HG02885 (cell line): Measurements from ENCODE around the gene NETO2.
"Not testable (repeated sequence)": the region's sequence is repeated elsewhere in the genome, so short reads cannot be mapped to it uniquely, and the experiment has no call there.

ENCODE experiments used
- ATAC-seq: cut with Tn5 transposase; IDR thresholded peaks from one replicate; pipeline ENCODE4 v1.9.1; 2021; ENCODE audit warnings: mild to moderate bottlenecking; ENCODE audit not compliant: unreplicated experiment, poor library complexity

The NETO2 gene

DNA sequence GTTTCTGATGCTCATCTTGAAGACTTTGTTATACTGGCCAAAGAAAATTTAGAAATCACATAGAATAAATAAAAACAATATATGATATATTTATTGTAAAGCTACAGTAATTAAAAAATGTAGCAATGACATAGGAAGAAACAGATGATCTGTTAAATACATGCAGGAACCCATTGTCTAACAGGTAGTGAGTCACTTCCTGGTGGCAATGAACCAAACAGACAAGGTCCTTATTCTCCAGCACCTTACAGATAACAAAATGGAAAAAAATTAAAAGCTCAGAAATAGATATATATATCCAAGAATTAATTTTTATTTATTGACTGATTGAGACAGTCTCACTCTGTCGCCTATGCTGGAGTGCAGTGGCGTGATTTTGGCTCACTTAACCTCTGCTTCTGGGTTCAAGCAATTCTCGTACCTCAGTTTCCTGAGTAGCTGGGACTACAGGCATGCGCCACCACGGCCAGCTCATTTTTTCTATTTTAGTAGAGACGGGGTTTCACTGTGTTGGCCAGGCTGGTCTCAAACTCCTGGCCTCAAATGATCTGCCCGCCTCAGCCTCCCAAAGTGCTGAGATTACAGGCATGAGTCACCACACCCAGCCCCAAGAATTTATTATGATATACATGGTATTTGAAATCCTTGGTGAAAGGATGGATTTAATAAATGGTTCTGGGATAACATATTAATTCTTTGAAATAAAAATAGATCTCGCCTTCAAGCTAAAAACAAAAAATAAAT, 7.5 kb downstream of the NETO2 start:
- ATAC-seq: no peak

DNA sequence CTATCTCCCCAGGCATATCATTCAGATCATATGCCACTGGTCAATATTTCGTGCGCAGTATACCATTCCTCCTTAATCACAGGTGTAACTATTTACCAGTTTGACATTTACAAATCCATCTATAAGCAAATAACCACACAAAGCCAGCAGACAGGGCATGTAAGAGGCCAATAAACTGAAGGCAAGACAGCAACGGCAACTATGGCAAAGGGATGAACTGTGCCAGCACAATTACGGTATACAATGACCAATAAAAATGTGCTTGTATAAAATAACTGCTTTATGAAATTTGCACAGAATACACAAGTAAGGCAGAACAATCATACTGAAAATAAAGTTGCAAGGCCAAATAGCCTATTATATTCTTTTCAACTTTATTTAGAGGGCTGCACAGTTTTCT, 9.2 kb downstream of the NETO2 start:
- ATAC-seq: no peak

DNA sequence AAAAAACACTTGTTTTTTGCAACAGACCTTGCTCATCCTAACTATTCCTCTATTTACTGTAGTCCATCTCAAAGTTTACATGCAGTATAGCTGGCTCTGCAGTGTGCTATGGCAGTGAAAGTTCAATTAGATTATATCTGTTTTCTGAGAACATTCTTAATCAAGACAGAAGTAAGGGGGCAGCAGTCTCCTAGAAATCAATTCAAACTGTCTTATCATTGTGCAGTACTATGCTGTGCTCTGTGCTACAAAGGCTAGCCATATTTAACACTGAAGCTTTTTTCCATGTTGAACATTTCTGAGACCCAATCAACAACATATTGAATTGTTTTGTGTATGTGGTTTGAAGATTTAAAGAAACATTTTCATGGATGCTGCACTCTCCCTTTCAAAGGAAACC, 11.4 kb downstream of the NETO2 start:
- no peak for ATAC-seq

DNA sequence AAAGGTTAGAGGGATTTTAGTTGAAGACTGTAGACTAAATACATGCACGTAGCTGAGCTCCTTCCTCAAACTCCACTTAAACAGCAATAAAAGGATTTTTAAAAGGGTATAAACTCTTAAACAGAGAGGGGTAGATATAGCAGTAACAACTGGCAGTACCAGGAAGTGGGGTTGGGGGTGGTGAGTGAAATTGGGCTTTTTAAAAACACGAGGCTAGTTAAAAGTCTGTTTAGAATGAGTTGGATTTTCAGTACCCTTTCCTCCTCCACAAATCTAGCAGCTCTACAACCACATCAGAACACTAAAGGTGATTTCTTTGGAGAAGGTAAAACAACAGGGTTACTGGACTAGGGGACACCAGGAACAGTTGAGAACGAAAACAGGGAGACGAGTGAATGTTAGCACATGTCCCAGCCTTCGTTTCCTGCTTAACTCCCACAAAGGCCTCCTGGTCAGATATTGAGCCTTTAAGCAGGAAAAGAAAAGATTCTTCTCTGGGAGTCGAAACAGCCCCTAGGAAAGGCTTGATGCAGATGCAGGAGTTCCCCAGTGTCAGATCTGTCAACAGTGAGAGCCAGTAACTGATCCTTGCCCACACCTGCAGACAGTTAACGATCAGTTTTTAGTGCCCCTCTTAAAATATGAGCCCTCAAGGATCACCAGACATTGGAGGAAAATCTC, 13.8 kb downstream of the NETO2 start:
- no peak for ATAC-seq

DNA sequence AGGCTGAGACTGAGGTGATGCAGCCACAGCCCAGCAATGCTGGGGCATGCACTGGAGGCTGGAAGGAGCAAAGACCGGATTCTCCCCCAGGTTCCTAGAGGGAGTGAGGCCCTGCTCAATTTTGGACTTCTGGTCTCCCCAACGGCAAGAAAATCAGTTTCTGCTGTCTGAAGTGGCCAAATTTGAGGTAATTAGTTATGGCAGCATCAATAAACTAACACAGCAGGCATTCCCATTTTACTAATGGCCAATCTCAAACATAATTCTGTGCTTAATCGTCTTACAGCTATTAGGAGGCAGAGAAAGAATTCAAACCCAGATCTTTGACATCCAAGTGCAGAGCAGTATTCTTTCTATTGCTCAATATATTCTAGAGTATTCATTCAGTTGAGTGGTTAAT, 16.2 kb downstream of the NETO2 start:
- ATAC-seq: no peak

DNA sequence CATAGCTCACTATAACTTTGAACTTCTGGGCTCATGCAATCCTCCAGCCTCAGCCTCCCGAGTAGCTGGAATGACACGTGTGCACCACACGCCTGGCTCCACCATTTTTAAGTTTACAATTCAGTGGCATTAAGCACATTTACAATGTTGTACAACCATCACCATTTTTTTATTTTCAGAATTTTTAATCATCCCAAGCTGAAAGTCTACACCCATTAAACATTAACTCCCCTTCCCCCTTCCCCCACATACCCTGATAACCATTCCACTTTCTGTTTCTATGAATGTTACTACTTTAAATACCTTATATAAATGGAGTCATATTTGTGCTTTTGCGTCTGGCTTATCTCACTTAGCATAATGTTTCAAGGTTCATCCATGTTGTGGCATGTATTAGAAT, 18.0 kb downstream of the NETO2 start:
- no peak for ATAC-seq

DNA sequence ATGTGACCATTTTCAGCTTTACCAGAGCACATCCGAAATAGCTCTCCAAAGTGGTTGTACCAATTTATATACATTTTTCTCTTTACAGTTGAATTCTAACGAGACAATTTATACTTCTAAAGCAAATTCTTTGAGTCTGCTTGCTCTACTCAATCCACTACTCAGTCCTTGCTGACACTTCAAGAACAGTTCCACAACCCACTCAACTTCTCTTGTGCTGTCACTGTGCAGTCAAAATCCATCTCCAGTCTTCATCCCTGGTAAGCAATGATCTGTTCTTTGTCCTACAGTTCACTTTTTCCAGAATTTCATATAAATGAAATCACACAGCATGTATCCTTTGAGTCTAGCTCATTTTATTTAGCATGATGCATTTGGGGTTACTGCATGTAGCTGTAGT, 30.6 kb downstream of the NETO2 start:
- ATAC-seq: no peak

DNA sequence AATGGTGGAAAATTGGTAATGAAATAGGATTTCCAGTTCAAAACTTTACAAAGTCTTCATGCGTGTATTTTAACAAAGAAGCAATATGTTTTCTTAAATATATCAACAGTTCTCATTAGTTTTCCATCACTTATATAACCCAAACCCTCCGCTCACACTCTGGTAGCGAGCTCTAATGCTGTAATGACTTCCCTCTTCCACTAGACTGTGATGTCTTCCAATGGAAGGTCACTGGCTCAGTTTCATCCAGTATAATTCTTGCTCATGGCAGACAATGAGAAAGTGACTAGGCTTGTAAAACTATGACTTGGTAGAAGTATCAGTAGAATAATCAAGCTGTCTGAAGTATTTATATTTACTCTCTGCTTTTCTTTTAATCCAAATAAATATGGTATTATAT, 32.8 kb downstream of the NETO2 start:
- no peak for ATAC-seq

DNA sequence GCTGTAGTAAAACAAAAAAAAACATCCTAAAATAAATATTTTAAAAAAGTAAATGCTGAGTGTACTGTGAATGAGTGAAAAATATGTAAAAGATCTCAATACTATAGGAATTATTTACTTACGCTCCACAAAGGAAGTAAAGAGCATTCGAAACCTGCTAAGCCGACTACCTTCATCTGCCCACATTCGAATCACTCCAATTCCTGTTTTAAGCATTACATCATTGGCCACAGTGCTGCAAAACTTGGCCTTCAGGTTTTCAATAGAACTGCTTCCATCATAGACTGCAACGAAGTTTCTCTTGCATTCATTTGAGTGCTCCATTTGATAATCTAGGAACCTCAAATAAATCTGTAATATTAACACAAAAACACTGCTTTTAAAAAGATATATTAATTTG, 34.4 kb downstream of the NETO2 start:
- no peak for ATAC-seq

DNA sequence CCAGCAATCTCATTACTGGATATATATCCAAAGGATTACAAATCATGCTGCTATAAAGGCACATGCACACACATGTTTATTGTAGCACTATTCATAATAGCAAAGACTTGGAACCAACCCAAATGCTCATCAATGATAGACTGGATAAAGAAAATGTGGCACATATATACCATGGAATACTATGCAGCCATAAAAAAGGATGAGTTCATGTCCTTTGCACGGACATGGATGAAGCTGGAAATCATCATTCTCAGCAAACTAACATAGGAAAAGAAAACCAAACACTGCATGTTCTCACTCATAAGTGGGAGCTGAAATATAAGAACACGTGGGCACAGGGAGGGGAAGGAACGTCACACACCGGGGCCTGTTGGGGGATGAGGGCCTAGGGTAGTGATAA, 40.8 kb downstream of the NETO2 start:
- not testable (repeated sequence) for ATAC-seq

DNA sequence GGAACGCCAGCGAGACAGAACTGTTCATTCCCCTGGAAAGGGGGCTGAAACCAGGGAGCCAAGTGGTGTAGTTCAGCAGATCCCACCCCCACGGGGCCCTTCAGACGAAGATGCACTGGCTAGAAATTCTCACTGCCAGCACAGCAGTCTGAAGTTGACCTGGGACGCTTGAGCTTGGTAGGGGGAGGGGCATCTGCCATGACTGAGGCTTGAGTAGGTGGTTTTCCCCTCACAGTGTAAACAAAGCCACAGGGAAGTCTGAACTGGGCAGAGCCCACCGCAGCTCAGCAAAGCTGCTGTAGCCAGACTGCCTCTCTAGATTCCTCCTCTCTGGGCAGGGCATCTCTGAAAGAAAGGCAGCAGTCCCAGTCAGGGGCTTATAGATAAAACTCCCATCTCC, 46.6 kb downstream of the NETO2 start:
- not testable (repeated sequence) for ATAC-seq

DNA sequence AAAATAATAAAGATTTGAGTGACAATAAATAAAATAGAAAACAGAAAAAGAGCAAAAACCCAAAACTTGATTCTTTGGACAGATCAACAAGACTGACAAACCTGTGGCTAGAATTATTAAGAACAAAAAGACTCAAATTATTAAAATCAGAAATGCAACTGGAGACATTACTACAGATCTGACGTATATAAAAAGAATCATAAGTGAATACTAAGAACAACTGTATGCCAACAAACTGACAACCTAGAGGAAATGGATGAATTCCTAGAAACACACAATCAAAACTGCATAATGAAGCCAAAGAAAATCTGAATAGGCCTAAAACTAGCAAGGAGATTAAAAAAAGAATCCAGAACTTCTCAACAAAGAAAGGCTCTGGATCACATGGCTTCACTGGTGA, 47.4 kb downstream of the NETO2 start:
- ATAC-seq: no peak

DNA sequence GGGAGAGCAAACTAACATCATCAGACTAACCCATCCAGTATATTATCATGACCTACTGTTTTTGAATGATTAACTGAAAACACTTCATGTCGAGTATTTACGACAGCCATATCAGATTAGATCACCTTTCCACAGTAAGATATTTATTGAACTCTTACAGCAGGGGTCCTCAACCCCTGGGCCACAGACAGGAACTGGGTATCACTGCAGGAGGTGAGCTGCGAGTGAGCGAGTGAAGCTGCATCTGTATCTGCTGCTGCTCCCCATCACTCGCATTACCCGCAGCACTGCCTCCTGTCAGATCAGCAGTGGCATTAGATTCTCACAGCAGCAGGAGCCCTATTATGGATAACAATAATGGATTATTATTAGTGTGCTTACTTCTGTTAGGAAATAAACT, 59.5 kb downstream of the NETO2 start:
- no peak for ATAC-seq

DNA sequence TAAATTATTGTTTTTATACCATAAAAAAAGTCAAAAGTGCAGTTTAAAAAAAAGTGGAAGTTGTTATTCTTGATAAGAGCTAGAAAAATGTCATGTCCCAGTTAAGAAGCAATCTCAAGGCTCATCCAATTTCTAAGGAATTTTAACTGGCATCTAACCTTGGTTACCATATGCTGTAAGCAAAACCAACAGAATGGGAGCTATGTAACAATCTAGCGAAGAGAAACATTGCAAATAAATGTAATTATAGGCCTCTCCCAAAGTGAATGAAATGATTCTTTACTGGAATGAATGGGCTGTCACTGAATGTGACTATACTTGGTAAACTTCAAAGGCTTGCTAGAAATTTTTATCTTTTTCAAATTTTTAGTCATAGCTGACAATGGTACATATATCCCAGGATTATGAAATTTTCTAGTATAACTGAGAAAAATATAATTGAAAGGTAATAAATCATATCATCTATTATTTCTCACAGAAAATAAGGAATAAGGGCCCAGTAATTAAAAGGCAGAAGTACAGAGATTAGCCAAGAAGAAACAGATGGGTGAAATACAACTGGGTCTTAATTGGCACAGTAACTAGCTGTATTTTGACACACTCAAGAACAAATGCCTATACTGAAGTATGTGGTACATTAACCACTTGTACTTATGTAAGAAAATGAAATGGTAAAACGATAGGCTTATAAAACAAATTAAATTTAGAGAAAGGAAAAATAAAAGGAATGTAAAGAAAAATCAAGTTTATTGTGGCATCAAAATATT, 61.5 kb downstream of the NETO2 start:
- ATAC-seq: no peak

DNA sequence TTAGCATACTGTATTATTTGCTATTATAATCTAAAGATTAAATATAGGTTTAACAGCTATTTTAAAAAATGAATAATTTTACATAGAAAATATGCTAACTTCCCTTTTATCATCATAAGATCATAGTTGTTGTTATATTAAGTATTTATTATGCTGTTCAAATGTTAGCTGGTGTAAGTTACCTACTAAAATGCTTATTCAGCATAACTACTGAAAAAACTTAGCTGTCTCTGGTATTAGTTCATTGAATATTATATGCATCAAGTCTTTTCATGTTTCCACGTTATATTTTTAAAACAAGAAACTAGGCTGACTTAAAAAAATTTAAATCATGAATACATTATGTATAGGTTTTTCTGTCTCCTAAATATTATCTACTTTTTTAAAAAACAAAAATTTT, 62.6 kb downstream of the NETO2 start:
- ATAC-seq: no peak

DNA sequence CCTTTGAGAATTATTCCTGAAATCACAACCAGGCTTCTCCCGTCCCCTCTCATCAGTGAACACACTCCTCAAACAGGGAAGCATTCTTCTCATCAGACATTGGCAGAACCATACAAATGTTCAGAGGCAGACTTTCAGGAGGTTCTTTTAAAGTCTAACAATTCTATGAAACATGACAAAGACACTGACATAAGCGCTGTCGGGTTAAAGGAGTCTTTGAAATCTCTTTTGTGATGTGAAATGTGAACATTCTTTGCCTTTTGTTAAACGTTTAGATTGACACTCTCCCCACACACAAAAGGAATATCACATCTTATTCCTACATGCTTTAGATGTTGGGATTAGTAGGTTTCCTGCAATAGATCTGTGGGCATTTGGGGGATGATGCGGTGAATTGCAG, 63.9 kb downstream of the NETO2 start:
- no peak for ATAC-seq

DNA sequence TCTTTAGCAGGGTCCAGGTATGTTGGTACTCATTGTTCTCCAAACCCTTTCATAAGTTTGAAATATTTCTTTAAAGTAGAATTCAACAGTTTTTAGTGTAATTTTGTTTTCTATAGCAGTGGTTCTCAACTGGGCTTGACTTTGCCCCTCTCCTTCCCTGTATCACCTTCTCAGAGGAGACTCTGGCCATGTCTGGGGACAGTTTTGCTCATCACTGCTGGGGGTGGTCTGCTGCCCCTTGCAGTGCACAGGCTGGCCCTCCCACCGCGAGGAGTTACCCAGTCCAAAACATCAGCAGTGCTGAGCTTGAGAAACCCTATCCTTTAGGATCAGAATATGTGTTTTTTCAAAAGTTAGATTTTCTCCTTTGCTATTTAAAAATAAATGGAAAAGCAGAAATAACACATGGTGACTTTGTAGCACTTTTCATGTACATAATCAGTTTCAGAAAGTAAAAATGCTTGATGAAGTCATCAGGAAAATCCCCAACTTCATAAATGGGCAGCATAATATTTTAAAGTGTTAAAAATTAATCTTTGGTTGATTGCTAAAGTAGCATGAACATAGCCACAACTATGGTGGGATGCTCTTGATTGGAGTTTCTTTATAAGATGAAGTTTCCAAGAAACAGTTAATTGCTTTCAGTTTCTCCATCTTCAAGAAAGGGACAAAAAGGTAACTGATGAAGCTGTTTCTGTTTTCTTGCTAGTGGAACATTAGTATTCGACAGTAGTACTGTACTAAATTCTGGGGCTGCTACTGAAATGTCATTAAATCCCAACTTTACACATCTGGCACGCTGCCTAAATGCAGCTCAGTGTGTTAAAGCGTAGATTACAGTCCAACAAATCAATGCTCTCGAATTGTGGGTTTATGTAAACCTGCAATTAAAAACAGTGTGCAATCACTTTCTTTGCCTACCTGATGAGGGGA, 70.3 kb downstream of the NETO2 start:
- no peak for ATAC-seq

DNA sequence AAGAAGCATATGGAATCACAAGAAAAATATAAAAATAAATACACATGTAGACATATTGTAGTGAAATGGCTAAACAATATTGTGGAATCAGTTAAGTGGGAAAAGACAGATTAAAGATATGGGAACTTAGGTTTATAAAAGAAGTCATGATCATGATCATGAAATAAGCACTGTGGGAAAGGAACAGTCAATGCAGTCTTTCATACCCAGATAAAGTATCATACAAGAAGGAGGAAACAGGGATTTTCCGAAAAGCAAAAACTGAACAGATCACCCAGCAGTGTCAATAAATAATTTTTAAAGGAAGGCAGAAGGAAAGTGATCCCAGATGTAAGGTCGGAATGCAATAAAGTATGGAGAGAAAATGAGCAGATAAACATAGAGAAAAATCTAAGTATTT, 71.6 kb downstream of the NETO2 start:
- ATAC-seq: no peak

DNA sequence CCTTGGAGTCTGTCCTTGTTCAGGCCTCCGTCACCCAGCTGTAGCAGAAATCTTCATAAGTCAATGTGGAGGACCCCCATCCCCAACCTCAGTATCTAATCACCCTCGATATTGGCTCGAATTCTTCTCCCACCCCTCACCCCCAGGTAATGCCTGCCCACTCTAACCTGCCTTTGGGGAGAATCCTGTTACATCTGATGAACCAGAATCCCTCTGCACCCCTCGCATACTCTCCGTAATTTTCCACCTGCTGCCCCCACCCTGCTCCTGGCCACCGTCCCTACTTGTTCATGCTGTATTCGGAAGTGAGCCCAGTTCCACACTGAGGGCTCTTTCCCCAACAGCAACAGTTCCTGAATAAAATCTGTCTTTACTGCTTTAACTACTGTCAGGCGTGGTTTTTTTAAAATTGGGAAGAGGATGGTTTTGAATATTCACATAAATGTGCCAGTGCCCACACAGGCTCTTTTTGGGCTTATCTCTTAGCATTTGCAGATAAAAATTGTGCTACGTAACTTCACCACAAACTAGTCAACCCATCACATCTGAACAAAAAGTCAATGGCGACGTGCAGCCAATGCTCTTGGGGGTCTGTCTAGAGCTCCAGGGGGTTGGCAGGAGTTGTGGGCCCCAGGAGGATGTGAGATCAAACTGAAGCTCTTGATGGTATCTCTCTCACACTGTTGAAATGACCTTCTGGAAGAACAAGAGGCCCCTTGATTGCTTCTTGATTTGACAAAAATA, 73.7 kb downstream of the NETO2 start:
- ATAC-seq: no peak

DNA sequence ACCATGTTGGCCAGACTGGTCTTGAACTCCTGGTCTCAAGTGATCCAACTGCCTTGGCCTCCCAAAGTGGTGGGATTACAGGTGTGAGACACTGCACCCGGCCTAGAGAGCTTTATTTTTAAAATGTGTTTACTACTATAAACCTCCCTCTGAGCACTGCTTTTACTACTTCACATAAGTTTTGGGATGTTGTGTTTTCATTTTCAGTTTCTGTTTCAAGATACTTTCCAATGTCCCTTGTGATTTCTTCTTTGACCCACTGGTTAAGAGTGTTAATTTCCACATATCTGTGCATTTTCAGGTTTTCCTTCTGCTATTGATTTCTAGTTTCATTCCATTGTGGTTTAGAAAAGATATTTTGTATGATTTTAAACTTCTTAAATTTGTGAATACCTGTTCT, 74.4 kb downstream of the NETO2 start:
- no peak for ATAC-seq
